Astrocyte of the spinal cord (primary cell): Measurements from ENCODE around the gene GRIN3B.
A peak's percentile ranks its signal among the peaks of the same experiment; 100 is the strongest.

ENCODE experiments used
- DNase-seq: peaks from one replicate; pipeline ENCODE4 v3.0.0; 2011; ENCODE audit warnings: low read depth, low spot score
- H3K4me3 ChIP-seq: 2 replicates; pipeline ENCODE4 v1.5.1; 2011; ENCODE audit warnings: low read depth, mild to moderate bottlenecking, low read length, moderate library complexity
- in situ Hi-C: cut with HindIII; loops from 2 replicates; pipeline ENCODE4 v1.10.0; 2017; ENCODE audit warnings: low sequenced_read_pairs
- TF ChIP-seq, protein P1 (sequence below): IDR thresholded peaks from 2 replicates; pipeline ENCODE4 v1.5.1; 2012; ENCODE audit warnings: low read depth, mild to moderate bottlenecking, low read length, inconsistent platforms

GRIN3B gene

DNA sequence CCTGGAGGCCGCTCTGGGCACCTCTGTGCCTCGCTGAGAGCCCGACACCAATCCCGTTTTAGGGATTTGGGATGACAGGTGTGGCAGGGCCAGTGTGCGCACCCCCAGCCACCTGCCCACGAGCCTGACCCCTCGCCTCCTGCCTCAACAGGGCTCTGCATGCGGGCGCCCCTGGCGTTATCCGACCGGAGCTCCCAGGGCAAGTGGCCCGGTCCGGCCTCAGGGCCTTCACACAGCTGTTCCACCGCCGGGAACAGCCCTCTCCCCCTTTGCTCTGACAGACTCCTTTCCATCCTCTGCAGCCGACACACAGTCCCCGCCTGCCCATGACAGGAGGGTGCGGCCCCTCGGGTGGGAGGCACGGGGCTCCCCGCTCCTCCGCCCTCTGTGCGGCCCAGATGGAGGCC lies 23.2 kb upstream of the GRIN3B start:
- TF ChIP-seq, protein P1, sequence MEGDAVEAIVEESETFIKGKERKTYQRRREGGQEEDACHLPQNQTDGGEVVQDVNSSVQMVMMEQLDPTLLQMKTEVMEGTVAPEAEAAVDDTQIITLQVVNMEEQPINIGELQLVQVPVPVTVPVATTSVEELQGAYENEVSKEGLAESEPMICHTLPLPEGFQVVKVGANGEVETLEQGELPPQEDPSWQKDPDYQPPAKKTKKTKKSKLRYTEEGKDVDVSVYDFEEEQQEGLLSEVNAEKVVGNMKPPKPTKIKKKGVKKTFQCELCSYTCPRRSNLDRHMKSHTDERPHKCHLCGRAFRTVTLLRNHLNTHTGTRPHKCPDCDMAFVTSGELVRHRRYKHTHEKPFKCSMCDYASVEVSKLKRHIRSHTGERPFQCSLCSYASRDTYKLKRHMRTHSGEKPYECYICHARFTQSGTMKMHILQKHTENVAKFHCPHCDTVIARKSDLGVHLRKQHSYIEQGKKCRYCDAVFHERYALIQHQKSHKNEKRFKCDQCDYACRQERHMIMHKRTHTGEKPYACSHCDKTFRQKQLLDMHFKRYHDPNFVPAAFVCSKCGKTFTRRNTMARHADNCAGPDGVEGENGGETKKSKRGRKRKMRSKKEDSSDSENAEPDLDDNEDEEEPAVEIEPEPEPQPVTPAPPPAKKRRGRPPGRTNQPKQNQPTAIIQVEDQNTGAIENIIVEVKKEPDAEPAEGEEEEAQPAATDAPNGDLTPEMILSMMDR = no peak
- no peak for DNase-seq
- no peak overlapping the region for H3K4me3 ChIP-seq
- in situ Hi-C loops = no loop called here

DNA sequence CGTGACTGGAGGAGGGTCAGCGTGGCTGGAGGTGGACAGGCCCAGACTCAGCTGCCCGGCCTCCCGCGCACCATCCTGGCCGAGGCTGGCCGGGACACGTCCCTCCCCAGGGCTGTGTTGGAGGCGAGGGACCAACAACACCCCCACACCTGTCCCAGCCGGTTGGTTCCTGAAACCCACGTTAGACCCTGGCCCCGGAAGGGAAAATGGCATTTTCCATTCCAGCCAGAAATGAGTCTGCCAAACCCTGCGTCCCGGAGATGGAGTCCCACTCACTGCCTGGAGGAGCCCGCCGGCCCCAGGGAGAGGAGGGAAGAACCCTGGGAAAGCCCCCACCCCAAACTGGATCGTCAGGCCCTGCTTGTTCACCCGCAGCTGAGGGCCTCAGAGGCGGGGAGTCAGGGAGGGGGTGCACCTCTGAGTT lies 20.9 kb upstream of the GRIN3B start:
- no peak for DNase-seq
- no peak overlapping the region for H3K4me3 ChIP-seq
- in situ Hi-C loops = no loop called here
- TF ChIP-seq, protein P1 = no peak

DNA sequence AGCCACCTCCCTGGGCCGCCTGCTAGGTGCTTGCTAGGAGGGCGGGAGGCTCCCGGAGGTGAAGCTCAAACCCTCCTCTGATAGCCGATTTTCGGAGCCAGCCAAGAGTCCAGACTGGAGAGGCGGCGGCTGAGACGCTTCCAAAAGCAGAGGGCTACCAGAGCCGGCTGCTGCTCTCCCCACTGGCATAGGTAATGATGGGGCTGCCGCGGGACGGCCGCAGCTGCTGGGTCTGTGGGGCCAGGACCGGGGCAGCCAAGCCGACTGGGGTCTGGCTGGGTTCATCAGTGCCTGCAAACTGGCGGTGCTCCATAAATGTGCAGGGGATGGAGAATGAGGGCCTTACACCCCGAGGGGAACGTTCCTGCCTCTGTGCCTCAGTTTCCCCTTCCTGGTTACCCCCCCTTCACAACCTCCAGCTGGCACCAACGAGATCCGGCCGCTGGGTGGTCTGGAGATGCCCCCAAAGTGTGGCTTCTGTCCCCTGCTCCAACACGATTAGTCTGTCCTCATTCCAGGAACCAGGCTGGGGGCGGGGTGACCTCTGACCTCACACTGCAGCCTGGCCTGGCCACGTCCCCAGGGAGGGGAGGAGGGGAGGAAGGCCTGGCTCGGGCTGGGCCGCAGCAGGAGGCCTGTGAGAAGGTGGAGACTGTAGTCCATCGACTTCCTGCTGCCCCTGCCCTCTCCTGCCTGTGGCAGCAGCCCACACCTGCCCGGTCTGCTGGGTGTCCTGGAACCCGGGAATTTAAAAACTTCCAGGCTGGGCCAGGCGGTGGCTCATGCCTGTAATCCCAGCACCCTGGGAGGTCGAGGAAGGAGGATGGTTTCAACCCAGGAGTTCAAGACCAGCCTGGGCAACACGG lies 19.9 kb upstream of the GRIN3B start:
- DNase-seq = no peak
- H3K4me3 ChIP-seq = no peak overlapping the region
- TF ChIP-seq, protein P1 = no peak
- in situ Hi-C loops = no loop called here

DNA sequence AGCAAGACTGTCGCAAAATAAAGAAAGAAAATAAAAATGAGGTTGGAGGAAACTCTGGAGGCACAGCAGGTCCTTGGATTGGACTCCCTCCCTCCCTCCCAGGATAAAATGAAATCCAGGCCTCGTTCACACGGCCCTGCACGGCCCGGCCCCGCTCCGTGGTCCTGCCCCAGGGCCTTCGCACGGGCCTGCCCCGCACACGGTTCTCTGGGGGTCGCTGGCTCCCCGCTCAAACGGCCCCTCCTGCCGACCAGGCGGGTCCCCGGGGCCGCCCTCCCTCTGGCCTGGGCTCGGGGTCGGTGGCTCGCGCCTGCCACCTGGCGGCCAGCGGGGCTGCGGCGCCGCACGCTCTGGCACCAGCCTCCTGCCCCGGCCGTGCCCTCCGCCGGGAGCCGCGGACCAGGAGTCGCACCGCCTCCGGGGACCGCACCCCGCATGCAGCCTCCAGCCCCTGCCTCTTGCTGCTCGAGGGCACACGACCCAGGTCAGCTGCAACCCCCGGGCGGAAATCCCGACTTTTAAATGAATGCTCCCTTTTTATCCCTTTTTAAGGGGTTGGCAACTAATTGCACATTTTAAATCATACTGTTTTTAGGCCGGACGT lies 17.6 kb upstream of the GRIN3B start:
- H3K4me3 ChIP-seq = peak overlapping the region; percentile 20
- DNase-seq = peak; percentile 47
- TF ChIP-seq, protein P1 = peak; percentile 58
- in situ Hi-C loops = no loop called here

DNA sequence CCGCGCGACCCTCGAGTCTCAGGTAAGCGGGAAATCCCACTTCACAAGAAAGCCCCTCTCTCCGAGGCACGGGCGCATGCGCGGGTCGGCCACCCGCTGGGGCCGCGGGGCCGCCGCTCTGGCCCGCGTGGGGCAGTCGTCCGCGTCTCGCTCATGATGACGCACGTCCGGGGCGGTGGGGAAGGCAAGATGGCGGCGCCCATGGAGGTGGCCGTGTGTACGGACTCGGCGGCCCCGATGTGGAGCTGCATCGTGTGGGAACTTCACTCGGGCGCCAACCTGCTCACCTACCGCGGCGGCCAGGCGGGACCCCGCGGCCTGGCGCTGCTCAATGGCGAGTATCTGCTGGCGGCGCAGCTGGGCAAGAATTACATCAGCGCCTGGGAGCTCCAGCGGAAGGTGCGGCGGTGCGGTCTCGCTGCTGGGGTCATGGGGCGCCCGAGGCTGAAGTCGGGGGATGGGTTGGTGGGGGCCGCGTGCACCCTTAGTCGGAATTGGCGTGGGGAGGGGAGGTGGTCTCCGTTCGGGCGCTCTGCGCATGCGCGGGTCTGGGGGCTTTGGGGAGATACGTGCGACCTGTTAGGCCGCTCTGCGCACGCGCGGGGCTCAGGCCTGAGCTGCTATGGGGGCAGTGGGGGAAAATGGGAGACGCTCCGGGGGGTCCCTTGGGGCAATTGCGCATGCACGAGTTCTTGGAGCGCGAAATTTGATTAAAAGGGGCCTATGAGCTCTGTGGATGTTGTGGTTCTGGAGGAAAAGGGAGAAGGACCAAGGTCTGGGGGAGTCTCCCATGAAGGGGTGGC lies 15.9 kb upstream of the GRIN3B start, which contains the start of gene WDR18:
TSS of gene WDR18 (plus strand) at position 181 of the 803 bp plus-strand sequence. CDS start at position 190, 9 bp downstream.
- in situ Hi-C loops = no loop called here
- peak; percentile 83 for DNase-seq
- TF ChIP-seq, protein P1 = no peak
- peak within 1 kb of the TSS; percentile 99 for H3K4me3 ChIP-seq

DNA sequence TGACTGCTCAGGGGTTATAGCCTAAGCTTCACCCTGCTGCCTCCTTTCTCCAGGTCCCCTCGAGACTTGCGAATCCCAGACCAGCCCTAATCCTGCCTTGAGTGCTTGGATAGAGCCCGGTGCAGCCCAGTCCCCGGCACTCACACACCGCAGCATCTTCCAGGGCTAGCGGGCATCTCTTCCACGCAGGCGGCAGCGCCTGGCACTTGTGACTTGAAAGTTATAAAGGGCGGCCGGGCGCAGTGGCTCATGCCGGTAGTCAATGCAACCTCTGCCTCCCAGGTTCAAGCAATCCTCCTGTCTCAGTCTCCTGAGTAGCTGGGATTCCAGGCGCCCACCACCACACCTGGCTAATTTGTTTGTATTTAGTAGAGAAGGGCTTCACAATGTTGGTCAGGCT lies 14.1 kb upstream of the GRIN3B start:
- in situ Hi-C loops = no loop called here
- DNase-seq = no peak
- TF ChIP-seq, protein P1 = no peak
- no peak overlapping the region for H3K4me3 ChIP-seq
